GM23338 (cell line): ENCODE data around the gene NDUFS6. TPM values are rescaled to one million over a fixed set of nuclear protein-coding genes. Genes with fewer than 3 reads are reported as not detected.

Source experiments
- ATAC-seq: fragments of 200-7000 bp; cut with Tn5 transposase; 3 replicates; pipeline ENCODE4 v1.9.1; 2020
- DNase-seq: peaks from one replicate; pipeline ENCODE4 v3.0.0-alpha.2; 2015; ENCODE audit warnings: low spot score
- H2AFZ ChIP-seq: fragments of 200-600 bp; sonication (generic); 2 replicates; pipeline ENCODE4 v1.8.0; 2016; ENCODE audit warnings: antibody characterized with exemption, mild to moderate bottlenecking, moderate library complexity
- H3F3A ChIP-seq: fragments of 200-600 bp; sonication (generic); replicated peaks from 2 replicates; pipeline ENCODE4 v1.8.0; 2017; ENCODE audit warnings: antibody characterized with exemption, mixed run types, low read depth
- H3K27ac ChIP-seq: fragments of 200-600 bp; sonication (generic); 2 replicates; pipeline ENCODE4 v1.6.1; 2016; ENCODE audit warnings: low read depth
- H3K27me3 ChIP-seq: fragments of 200-600 bp; sonication (generic); 2 replicates; pipeline ENCODE4 v1.8.0; 2016; ENCODE audit warnings: mild to moderate bottlenecking, mixed run types, moderate library complexity; ENCODE audit not compliant: insufficient read depth
- H3K36me3 ChIP-seq: fragments of 200-600 bp; sonication (generic); 2 replicates; pipeline ENCODE4 v1.8.0; 2016; ENCODE audit warnings: mild to moderate bottlenecking; ENCODE audit not compliant: insufficient read depth
- H3K4me1 ChIP-seq: fragments of 200-600 bp; sonication (generic); 2 replicates; pipeline ENCODE4 v1.8.0; 2016; ENCODE audit warnings: mild to moderate bottlenecking, moderate library complexity; ENCODE audit not compliant: insufficient read depth
- H3K4me2 ChIP-seq: fragments of 200-600 bp; sonication (generic); 2 replicates; pipeline ENCODE4 v1.7.1; 2017; ENCODE audit warnings: mixed run types
- H3K4me3 ChIP-seq: fragments of 200-600 bp; sonication (generic); 2 replicates; pipeline ENCODE4 v1.6.1; 2016; ENCODE audit warnings: mixed run types
- H3K79me2 ChIP-seq: fragments of 200-600 bp; sonication (generic); replicated peaks from 2 replicates; pipeline ENCODE4 v1.8.0; 2017; ENCODE audit warnings: mild to moderate bottlenecking; ENCODE audit not compliant: insufficient read depth
- H3K9me2 ChIP-seq: fragments of 200-600 bp; sonication (generic); 2 replicates; pipeline ENCODE4 v1.8.0; 2017; ENCODE audit not compliant: insufficient read depth
- H4K20me1 ChIP-seq: fragments of 200-600 bp; sonication (generic); replicated peaks from 2 replicates; pipeline ENCODE4 v1.8.0; 2017; ENCODE audit warnings: mild to moderate bottlenecking; ENCODE audit not compliant: insufficient read depth
- H3K27ac Mint-ChIP-seq: 2 replicates; pipeline ENCODE4 v1.8.0; 2020; ENCODE audit warnings: inconsistent platforms, mild to moderate bottlenecking, moderate library complexity, mixed read lengths
- H3K27me3 Mint-ChIP-seq: 3 replicates; pipeline ENCODE4 v1.8.0; 2022; ENCODE audit warnings: low read depth, mild to moderate bottlenecking, moderate library complexity, mixed read lengths, inconsistent platforms; ENCODE audit not compliant: insufficient read depth, poor library complexity
- H3K36me3 Mint-ChIP-seq: 3 replicates; pipeline ENCODE4 v1.8.0; 2021; ENCODE audit warnings: low read depth, mild to moderate bottlenecking, inconsistent platforms, moderate library complexity, mixed read lengths
- H3K4me1 Mint-ChIP-seq: 3 replicates; pipeline ENCODE4 v1.8.0; 2020; ENCODE audit warnings: mild to moderate bottlenecking, inconsistent platforms, mixed read lengths
- H3K4me3 Mint-ChIP-seq: 3 replicates; pipeline ENCODE4 v1.8.0; 2021; ENCODE audit warnings: moderate library complexity, mild to moderate bottlenecking, inconsistent platforms, mixed read lengths
- H3K9me3 Mint-ChIP-seq: 3 replicates; pipeline ENCODE4 v1.8.0; 2020; ENCODE audit warnings: moderate library complexity, mild to moderate bottlenecking, inconsistent platforms, mixed read lengths
- CREB1 ChIP-seq: fragments of 250-450 bp; sonication (Bioruptor Pico); IDR thresholded peaks from 2 replicates; pipeline ENCODE4 v1.5.0; 2020; ENCODE audit warnings: low read depth, mild to moderate bottlenecking, moderate library complexity
- ETS1 ChIP-seq: IDR thresholded peaks from 2 replicates; pipeline ENCODE4 v1.6.1; 2016; ENCODE audit warnings: antibody characterized with exemption
- EZH2phosphoT487 ChIP-seq: fragments of 200-600 bp; sonication (generic); IDR thresholded peaks from one replicate; pipeline ENCODE4 v1.8.1; 2018; ENCODE audit warnings: antibody characterized with exemption; ENCODE audit not compliant: unreplicated experiment
- JUNB ChIP-seq: IDR thresholded peaks from one replicate; pipeline ENCODE4 v1.6.1; 2016; ENCODE audit warnings: antibody characterized with exemption; ENCODE audit not compliant: unreplicated experiment
- NANOG ChIP-seq: IDR thresholded peaks from 2 replicates; pipeline ENCODE4 v1.6.1; 2016; ENCODE audit warnings: antibody characterized with exemption, borderline replicate concordance
- REST ChIP-seq: IDR thresholded peaks from one replicate; pipeline ENCODE4 v1.6.1; 2018; ENCODE audit warnings: antibody characterized with exemption; ENCODE audit not compliant: unreplicated experiment
- STAT1 ChIP-seq: IDR thresholded peaks from one replicate; pipeline ENCODE4 v1.6.1; 2016; ENCODE audit warnings: antibody characterized with exemption; ENCODE audit not compliant: unreplicated experiment
- ZNF114 ChIP-seq: fragments of 250-450 bp; sonication (Bioruptor Pico); IDR thresholded peaks from 2 replicates; pipeline ENCODE4 v1.5.0; 2020; ENCODE audit warnings: mild to moderate bottlenecking, moderate library complexity
- ZNF331 ChIP-seq: fragments of 250-450 bp; sonication (Bioruptor Pico); IDR thresholded peaks from 2 replicates; pipeline ENCODE4 v1.5.0; 2020; ENCODE audit warnings: low read depth, mild to moderate bottlenecking, moderate library complexity
- ZNF462 ChIP-seq: fragments of 250-450 bp; sonication (Bioruptor Pico); IDR thresholded peaks from 2 replicates; pipeline ENCODE4 v1.5.0; 2020; ENCODE audit warnings: mild to moderate bottlenecking, moderate library complexity
- polyA plus RNA-seq: library from polyadenylated mRNA; unstranded; fragments of >200 nt; fragmentation: Nextera tagmentation; extraction: Ambion mirVana; gene quantifications from 2 replicates; pipeline ENCODE4 v1.2.1, GENCODE V29; 2016
- total RNA-seq: library from RNA; depleted of rRNA; stranded (reverse); fragments of >200 nt; shearing (Covaris generic); gene quantifications from 2 replicates; pipeline ENCODE4 v1.2.3, GENCODE V29; 2014

The NDUFS6 gene
- total and polyA plus RNA-seq, 2 experiments from 2014 or later: 94.8 to 289 TPM

GRCh38 chr5:1864896-1865440, 63.8 kb downstream of the NDUFS6 start:
- H2AFZ ChIP-seq: no peak overlapping the region
- peaks cover 18% of the 10 kb centered on the region for H3K4me1 Mint-ChIP-seq
- peaks cover under 1% of the 10 kb centered on the region; the same call in 1 of the 2 replicates for H3F3A ChIP-seq
- no peaks in the 10 kb centered on the region; the same call in 2 of the 3 replicates for H3K36me3 Mint-ChIP-seq
- H3K4me3 ChIP-seq: no peak overlapping the region
- H3K27me3 Mint-ChIP-seq: peaks cover 26% of the 10 kb centered on the region
- TF ChIP-seq EZH2phosphoT487 (no peak), ZNF462 (CRISPR knock-in tag) (no peak)
- no peaks in the 10 kb centered on the region for H3K27me3 ChIP-seq
- no peak overlapping the region for H3K27ac ChIP-seq
- H3K79me2 ChIP-seq: no peaks in the 10 kb centered on the region
- DNase-seq (no peak), ATAC-seq (no peak)
- no peak overlapping the region for H3K4me3 Mint-ChIP-seq
- no peak overlapping the region for H3K27ac Mint-ChIP-seq
- no peaks in the 10 kb centered on the region for H3K4me1 ChIP-seq
- no peaks in the 10 kb centered on the region for H3K36me3 ChIP-seq
- H4K20me1 ChIP-seq: no peaks in the 10 kb centered on the region
- H3K4me2 ChIP-seq: no peak overlapping the region
- H3K9me3 Mint-ChIP-seq: no peaks in the 10 kb centered on the region
- 0 out of 2 replicates have a peak, but pooled peaks cover 2% of the 10 kb centered on the region for H3K9me2 ChIP-seq

- Histone ChIP-seq H3K9me2 (0 out of 2 replicates have a peak, but pooled peaks cover 2% of the 10 kb centered on the region), H4K20me1 (no peaks in the 10 kb centered on the region), H2AFZ (no peak overlapping the region), H3F3A (peaks cover 5% of the 10 kb centered on the region; the same call in 1 of the 2 replicates), H3K4me1 (no peaks in the 10 kb centered on the region), H3K27ac (no peak overlapping the region), H3K4me3 (no peak overlapping the region), H3K79me2 (no peaks in the 10 kb centered on the region), H3K4me2 (no peak overlapping the region), H3K36me3 (no peaks in the 10 kb centered on the region), H3K27me3 (no peaks in the 10 kb centered on the region)
- no peaks in the 10 kb centered on the region; the same call in 2 of the 3 replicates for H3K36me3 Mint-ChIP-seq
- peaks cover 18% of the 10 kb centered on the region for H3K4me1 Mint-ChIP-seq
- H3K4me3 Mint-ChIP-seq: no peak overlapping the region
- no peak overlapping the region for H3K27ac Mint-ChIP-seq
- ATAC-seq: no peak
- no peak for DNase-seq
- H3K9me3 Mint-ChIP-seq: no peaks in the 10 kb centered on the region
- H3K27me3 Mint-ChIP-seq: peaks cover 26% of the 10 kb centered on the region
- TF ChIP-seq EZH2phosphoT487 (no peak), JUNB (no peak), CREB1 (CRISPR knock-in tag) (no peak), ZNF114 (CRISPR knock-in tag) (no peak), NANOG (no peak), ETS1 (no peak), ZNF331 (no peak), STAT1 (no peak), REST (no peak)
Measured at GRCh38 chr5:1865486-1865885, 64.3 kb downstream of the NDUFS6 start.
